Hematopoietic multipotent progenitor cell treated with erythropoietin and hydrocortisone succinate and interleukin-3 and kit ligand, for 6 days (in vitro differentiated cells): ENCODE data around the gene NT5C.
"Not testable (repeated sequence)": the region's sequence is repeated elsewhere in the genome, so short reads cannot be mapped to it uniquely, and the experiment has no call there.

Experiments
- DNase-seq: peaks from one replicate; pipeline ENCODE4 v3.0.0-alpha.2; 2015

NT5C gene

DNA sequence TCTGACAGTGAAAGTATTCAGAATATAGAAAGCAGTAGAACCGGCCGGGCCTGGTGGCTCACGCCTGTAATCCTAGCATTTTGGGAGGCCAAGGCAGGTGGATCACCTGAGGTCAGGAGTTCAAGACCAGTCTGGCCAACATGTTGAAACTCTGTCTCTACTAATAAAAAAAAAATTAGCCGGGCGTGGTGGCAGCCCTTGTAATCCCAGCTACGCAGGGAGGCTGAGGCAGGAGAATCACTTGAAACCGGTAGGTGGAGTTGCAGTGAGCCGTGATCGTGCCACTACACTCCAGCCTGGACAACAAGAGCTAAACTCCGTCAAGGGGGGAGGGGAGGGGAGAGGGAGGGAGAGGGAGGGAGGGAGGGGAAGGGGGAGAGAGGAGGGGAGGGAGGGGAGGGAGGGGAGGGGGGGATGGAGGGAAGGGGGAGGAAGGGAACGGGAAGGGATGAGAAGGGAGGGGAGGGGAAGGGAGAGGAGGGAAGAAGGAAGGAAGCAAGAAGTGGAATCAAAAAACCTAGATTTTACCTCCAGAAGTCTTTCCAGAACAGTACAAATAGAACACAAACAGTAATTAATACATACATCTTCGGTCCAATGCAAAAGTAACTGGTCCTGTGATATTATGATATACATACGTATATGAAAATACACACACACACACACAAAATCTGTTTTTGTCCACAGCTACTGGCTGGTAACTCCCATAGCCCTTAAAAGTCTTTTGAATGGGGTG, 10.9 kb upstream of the NT5C start:
- no peak for DNase-seq

DNA sequence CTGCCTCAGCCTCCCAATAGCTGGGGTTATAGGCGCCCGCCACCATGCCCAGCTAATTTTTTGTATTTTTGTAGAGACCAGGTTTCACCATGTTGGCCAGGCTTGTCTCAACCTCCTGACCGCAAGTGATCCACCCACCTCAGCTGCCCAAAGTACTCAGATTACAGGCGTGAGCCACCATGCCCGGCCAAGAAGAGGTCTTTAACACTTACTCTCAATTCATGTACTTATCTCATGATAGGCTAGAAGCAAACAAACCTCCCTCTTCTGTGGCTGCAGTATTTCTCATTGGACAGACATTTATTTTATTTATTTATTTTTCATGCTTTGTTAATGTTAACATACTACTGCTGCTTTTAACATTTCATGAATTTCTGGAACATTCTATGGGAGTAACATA, 7.0 kb upstream of the NT5C start:
- DNase-seq: no peak

DNA sequence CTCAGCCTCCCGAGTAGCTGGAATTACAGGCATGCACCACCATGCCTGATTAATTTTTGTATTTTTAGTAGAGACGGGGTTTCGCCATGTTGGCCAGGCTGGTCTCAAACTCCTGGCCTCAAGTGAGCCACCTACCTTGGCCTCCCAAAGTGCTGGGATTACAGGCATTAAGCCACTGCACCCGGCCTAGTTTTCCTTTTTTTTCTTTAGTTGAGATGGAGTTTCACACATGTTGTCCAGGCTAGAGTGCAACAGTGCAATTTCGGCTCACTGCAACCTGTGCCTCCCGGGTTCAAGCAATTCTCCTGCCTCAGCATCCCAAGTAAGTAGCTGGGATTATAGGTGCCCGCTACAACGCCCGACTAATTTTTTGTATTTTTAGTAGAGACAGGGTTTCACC, 6.2 kb upstream of the NT5C start:
- not testable (repeated sequence) for DNase-seq

DNA sequence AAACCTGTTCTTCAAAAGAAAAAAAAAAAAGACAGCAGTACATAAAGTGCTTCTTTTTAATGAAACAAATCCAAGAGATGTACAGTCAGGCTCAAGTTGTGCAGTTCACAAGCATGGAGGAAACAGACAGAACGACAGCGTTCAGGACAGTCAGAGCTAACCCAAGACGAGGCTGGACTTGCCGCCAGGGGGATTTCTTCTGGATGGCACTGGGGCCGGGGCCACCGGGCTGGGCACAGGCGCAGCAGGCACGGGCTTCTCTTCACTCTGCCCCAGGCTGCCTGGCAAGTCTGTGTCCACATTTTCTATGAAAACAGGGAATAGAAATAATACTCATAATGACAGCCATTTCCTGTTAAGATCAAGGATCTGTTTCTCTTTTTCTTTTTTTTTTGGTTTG, 4.4 kb upstream of the NT5C start:
- DNase-seq: no peak

DNA sequence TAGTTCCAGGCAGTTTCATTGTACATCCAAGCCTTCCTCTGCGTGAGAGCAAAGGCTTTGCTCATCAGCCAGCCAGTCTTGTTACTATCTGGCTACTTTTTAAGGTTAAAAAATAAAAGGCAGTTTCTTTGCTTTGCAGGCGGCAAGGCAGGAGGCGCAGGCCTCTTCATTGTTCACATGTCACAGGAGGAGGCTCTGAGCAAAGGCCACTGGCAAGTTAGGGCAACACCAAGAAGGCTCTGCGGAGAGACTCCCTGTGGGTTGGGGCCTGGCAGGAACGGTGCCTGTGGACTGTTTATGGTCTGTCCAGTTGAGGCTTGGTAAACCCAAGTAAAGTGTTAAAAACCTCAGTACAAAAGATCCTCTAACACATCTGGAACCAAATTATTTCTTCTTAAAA, 3.9 kb upstream of the NT5C start:
- DNase-seq: no peak

DNA sequence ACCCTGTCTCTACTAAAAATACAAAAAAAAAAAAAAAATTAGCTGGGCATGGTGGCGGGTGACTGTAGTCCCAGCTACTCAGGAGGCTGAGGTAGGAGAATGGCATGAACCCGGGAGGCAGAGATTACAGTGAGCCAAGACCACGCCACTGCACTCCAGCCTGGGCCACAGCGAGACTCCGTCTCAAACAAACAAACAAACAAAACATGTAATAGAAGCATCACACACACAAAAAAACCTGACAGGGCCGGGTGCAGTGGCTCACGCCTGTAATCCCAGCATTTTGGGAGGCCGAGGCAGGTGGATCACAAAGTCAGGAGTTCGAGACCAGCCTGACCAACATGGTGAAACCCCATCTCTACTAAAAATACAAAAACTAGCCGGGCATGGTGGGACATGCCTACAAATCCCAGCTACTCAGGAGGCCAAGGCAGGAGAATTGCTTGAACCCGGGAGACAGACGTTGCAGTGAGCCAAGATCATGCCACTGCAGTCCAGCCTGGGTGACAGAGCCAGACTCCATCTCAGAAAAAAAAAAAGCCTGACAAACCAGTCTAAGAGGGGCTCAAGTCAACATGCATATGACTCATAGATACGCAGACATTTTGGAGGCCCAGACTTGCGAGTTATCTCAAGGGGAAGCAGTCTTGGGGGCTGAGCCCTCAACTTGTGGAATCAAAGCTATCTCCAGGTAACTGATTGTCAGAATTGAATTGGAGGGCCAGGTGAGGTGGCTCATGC, 2.2 kb upstream of the NT5C start:
- not testable (repeated sequence) for DNase-seq

DNA sequence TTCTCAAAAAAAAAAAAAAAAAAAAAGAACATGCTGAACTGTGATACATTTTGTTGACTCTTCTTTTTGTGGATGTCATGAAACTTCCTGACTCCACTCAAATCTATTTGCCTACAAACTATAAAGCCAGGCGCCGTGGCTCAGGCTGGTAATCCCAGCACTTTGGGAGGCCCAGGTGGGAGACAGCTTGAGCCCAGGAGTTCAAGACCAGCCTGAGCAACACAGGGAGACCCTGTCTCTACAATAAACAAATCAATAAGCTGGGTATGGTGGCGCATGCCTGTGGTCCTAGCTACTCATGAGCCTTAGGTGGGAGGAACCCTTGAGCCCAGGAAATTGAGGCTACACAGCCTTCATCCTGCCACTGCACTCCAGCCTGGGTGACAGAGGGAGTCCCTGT, 1.5 kb upstream of the NT5C start:
- DNase-seq: no peak

DNA sequence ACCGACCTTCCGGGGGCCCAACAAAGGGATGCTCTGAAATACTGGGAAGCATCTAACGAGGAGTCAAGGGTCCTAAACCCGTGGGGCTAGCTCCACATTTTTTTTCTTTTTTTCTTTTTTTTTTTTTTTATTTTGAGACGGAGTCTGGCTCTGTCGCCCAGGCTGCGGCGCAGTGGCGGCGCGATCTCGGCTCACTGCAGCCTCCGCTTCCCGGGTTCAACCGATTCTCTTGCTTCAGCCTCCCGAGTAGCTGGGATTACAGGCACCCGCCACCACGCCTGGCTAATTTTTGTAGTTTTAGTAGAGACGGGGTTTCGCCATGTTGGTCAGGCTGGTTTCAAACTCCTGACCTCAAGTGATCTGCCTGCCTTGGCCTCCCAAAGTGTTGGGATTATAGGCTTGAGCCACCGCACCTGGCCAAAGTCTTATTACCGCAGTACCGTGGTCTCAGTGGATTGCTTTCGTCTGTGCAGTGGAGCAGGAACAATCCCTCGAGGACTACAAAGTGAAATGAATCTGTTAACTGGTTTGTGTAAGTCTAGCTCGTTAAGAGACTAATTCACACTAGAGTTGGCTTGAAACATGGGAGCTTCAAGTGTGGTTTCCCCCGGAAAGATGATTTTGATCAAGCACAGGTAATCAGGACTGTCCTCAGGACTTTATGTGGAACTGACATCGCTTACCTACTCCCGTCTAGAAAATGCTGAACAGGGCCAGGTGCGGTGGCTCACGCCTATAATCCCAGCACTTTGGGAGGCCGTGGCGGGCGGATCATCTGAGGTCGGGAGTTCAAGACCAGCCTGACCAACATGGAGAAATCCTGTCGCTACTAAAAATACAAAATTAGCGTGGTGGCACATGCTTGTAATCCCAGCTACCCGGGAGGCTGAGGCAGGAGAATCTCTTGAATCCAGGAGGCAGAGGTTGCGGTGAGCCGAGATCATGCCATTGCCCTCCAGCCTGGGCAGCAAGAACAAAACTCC, 767 bp upstream of the NT5C start:
- DNase-seq: not testable (repeated sequence)

DNA sequence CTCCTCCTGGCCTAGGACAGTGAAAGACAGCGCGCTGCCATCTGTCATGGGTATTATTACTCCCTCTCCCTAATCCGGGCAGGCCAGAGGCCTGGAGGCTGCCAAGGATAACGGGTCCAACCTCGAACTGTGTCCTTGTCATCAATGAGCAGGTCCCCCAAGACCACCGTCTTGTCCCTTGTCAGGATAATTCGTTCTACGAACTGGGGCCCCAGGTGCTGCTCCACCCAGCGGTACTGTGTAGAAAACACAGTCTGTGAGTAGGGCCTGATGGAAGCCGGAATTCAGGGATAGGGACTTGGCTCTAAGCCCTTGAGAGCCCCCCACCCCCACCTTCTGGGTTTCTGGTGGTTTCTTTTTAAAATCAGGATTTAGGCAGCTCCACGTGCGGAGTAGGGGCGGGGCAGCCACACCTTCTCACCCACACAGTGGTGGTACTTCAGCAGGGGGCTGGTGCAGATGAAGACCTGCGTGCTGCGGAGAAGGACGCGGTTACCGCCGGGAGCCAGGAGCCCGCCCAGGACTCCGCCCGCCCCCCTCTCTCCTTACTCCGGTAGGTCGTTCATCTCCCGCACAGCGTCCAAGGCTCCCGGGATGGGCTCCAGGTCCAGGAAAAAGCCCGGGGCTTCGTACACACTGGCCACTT, 787 bp downstream of the NT5C start:
- DNase-seq: peak; percentile 87

DNA sequence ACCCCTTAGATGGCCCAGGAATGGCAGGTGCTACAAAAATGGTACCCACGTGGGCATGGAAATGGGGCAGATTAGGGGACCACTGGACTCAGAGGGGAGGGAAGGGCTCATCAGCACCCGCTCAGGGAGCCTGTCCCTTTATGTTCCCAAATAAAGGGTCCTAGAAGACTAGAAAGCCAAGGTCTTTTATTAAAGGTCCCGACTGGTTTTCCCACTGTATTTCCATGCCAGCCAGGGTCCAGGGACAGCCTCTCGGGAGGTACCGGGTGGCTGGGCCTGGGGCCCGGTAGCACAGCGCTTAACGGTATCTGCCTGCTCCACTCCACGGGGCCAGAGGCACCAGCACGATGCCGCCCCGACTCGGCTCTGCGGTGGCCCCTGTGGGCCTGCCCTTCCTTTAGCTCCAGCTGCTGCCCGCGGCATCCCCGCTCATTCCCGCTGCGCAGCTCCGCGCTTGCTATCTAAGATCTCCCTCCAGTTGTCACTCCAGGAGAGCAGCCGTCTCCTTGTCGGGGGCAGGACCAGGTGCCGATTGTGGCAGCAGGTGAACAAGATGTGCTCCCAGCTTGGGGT, 1.4 kb downstream of the NT5C start:
- no peak for DNase-seq

DNA sequence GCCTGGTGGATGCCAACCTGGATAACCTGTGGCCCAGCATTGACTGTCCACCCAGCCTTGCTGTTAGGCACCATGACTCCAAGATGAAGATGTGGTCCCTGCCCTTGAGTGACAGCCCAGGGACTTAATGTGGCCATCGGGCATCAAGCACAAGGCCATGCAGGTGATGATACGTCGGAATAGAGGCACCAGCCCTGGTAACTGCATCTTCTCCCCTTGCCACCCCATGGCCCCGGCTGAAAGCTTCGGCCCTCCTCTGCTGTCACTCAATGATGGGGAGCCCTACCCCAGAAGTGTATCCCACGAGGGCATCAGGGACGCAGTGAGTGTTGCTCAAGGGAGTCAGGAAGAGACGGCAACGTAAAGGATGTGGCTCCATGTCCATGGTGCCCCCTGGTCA, 2.0 kb downstream of the NT5C start:
- DNase-seq: no peak

DNA sequence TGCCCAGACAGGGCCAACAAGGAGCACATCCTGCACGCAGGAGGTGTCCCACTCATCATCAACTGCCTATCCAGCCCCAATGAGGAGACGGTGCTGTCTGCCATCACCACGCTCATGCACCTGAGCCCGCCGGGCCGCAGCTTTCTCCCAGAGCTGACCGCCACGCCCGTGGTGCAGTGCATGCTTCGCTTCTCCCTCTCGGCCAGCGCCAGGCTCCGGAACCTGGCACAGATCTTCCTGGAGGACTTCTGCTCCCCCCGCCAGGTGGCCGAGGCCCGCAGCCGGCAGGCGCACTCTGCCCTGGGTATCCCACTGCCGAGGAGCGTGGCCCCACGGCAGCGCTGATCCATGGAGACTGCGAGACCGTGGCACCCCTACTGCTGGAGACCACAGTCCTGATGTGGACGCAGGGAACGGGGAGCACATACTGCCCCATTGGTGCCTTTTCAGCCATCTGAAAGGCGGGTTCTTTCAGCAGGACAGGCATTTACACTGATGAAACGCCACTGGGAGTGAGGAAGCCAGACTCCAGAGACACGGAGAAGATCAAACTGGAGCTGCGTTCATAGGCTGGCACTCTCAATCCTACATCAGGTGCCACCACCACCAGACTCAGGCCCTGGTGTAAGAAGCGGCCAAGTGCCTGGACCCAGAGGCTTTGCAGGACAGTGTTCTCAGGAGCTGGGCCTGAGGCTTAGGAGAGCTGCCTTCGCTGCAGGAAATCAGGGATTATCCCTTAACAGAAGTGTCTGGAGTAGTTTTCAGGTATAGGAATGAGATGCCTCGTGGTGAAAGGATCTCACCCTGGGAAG, 2.6 kb downstream of the NT5C start:
- no peak for DNase-seq

DNA sequence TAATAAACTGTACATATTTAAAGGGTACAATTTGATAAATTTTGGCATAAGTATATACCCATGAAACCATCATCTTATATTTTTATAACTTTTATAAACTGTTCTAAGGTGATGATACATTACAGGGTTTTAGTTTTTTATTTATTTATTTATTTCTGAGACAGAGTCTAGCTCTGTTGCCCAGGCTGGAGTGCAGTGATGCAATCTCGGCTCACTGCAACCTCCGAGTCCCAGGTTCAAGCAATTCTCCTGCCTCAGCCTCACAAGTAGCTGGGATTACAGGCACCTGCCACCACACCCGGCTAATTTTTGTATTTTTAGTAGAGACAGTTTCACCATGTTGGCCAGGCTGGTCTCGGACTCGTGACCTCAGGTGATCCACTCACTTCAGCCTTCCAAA, 3.6 kb downstream of the NT5C start:
- not testable (repeated sequence) for DNase-seq

DNA sequence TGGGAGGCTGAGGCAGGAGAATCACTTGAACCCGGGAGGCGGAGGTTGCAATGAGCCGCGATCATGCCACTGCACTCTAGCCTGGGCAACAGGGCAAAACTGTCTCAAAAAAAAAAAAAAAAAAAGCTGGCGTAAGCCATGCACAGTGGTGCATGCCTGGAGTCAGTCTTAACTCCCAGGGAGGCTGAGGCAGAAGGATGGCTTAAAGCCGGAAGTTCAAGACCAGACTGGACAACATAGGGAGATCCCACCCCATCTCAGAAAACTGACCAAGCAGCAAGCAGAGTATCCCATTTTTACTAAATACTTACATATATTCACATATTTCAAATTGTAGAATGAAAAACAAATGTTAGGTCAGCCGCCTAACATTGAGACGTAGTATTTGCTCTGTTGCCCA, 4.6 kb downstream of the NT5C start:
- no peak for DNase-seq

DNA sequence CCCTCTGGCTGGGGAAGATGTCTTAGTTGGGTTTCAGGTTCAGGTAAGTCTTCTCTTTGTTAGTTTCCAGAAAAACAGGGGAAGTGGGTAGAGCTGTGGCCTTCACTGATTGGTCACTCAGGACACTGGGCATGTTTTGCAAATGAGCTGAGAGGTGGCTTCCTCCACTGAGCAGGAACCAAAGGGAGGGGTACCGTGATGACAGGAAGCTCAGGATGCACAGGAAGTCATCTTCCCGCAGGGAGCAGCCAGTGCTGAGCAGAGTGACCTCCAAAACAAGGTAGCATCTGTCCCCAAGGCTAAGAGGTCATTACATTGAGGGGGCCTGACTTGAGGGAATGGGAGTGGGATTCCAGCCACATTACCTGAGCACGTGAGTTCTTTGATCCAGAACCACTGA, 5.6 kb downstream of the NT5C start:
- peak; percentile 38 for DNase-seq

DNA sequence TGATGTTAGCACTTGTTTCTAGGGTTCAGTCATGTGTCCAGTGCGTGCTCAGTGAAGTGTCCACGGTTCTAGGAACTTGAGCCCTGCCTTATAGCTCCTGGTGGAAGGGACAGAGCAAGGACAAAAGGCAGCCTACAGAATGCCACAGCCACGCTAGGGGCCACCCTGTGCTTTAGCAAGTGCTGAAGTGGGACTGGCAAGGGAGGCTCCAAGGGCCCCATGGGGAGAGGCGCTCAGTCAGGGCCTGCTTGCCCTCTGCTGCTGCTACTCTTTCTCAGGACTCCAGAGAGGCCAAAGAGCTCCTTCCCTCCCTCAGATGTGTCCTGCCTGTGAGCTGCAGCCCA, 6.8 kb downstream of the NT5C start:
- peak; percentile 68 for DNase-seq

DNA sequence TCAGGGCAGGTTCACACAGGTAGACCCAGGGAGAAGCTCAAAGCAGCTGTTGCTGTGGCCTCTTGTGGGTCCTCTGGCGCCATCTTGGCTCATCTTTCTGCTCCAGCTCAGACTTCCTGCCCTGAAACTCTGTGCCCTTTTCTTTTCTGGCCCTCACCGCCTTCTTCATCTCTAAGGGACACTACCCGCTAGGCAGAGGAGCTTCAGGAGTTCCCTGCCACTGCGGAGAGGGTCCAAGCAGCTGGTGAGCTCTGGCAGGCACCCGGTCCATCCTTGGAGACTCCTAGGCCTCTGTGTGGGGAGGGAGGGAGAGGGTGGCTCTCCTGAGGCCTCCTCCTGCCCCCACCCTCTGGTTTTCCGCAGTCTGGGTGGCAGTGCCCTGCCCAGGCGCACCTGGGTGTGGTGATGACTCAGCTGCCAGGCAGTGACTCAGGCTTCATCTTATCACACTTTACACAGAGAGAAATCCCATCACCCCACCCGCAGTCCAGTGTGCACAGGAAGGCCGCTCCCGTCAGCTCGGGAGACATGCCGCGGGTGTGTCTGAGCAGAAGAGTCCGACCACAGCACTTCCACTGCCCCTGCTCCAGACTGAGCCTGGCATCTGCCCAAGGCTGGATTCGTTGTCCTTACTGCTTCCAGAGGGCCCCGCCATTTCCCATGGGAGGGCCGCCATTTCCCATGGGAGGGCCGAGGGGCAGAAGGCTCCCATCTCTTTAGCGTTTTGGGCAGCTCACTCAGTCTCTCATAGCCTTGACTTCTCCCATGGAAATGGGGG, 7.3 kb downstream of the NT5C start:
- peak; percentile 99 for DNase-seq

DNA sequence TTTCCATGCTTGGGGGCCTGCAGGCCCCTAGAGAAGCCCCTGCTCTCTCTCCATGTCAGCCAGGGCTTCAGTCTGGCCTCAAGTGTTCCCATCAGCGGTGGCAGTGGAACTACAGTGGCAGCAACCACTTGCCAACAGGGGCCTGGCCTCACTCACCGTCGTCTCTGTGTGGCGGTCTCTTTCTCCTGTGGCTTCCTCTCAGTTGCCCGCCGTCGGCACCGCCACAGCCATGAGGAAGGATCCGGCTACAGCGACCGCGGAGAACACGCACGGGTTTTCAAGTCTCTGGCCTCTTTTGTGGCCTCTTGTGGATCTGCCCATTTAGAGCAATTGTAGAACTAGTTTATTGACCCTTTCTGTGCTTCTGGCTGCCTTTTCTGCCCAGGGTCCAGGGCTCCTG, 13.2 kb downstream of the NT5C start:
- no peak for DNase-seq

DNA sequence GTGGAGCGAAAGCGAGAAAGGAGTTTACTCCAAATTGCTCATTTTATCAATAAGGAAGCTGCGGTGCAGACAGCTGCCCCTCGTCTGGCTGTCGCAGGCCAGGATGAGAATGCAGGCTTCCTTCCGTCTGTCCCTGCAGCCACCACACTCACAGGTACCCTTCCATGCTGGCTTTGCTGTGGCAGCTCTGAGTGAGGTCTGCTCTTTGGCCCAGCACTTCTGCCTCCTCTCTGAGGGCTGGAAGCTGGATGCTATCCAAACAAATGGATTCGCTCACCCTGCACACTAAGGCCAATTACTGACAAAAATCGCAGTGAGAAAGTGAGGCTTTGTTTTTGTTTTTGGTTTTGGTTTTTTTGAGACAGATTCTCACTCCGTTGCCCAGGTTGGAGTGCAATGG, 14.8 kb downstream of the NT5C start:
- DNase-seq: no peak

DNA sequence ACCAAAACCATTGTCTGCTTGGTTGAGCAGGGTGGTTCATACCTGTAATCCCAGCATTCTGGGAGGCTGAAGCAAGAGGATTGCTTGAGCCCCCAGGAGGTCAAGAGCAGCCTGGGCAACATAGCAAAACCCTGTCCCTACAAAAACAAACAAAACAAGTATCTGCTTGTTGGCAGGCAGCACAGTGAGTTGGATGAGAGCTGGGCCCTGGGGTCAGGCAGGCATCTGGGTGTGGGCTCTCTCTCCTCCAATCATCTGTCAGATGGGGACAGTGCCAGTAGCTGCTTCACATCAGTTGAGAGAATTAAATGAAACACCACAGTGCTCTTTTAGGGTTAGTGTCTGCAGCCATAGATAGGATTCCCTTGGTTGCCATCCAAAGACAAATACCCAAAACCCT, 16.0 kb downstream of the NT5C start:
- peak; percentile 81 for DNase-seq
